Progenitor cell of endocrine pancreas (in vitro differentiated cells): ENCODE measurements around the gene TMEM204. TPM values are rescaled to one million over a fixed set of nuclear protein-coding genes. Genes with fewer than 3 reads are reported as not detected.
"Not testable (repeated sequence)": the region's sequence is repeated elsewhere in the genome, so short reads cannot be mapped to it uniquely, and the experiment has no call there.

ENCODE experiments used
- DNase-seq: peaks from one replicate; pipeline ENCODE4 v3.0.0; 2021; ENCODE audit warnings: low spot score; ENCODE audit not compliant: unreplicated experiment
- H3K27ac Mint-ChIP-seq: 2 replicates; pipeline ENCODE4 v1.8.0; 2021; ENCODE audit warnings: mild to moderate bottlenecking, moderate library complexity, mixed read lengths
- H3K27me3 Mint-ChIP-seq: 2 replicates; pipeline ENCODE4 v1.8.0; 2021; ENCODE audit warnings: mixed read lengths
- H3K36me3 Mint-ChIP-seq: 2 replicates; pipeline ENCODE4 v1.8.0; 2022; ENCODE audit warnings: mixed read lengths; ENCODE audit not compliant: insufficient read depth
- H3K4me1 Mint-ChIP-seq: 2 replicates; pipeline ENCODE4 v1.8.0; 2021; ENCODE audit warnings: low read depth, mixed read lengths
- H3K4me3 Mint-ChIP-seq: 2 replicates; pipeline ENCODE4 v1.8.0; 2021; ENCODE audit warnings: low read depth, mild to moderate bottlenecking, moderate library complexity, mixed read lengths
- H3K9me3 Mint-ChIP-seq: 2 replicates; pipeline ENCODE4 v1.8.0; 2021; ENCODE audit warnings: low read depth, mixed read lengths
- total RNA-seq: library from RNA; stranded (reverse); gene quantifications from 2 replicates; pipeline ENCODE4 v1.2.1, GENCODE V29; 2021
- TF ChIP-seq, protein P1 (sequence below): fragments of 200-600 bp; sonication (generic); IDR thresholded peaks from one replicate; pipeline ENCODE4 v1.5.0; 2021; ENCODE audit warnings: antibody characterized with exemption, mild to moderate bottlenecking; ENCODE audit not compliant: unreplicated experiment

TMEM204 gene
- total RNA-seq, 1 donor from 2014 or later = not detected

DNA sequence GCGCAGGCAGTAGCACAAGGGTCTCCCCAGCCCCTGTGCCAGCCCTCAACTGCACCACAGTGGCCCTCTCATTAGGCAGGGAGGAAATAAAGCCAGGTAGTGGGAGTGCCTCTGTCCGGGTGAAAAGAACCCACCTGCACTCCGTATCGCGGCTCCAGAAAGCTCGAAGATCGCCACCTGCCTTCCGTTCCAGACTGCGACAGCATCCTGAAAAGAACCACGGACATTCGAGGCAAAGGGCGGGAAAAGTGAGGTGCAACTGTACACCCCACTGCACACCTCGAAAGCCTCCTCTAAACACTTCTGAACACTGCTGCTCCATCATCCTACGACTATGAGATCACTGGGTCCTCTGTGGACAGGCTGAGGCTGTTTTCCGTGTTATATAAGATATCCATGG lies 49.7 kb downstream of the TMEM204 start:
- Mint-ChIP-seq H3K36me3 (peaks cover 40% of the 10 kb centered on the region), H3K9me3 (peaks cover 8% of the 10 kb centered on the region), H3K27me3 (no peaks in the 10 kb centered on the region), H3K4me1 (peaks cover 22% of the 10 kb centered on the region), H3K4me3 (no peak overlapping the region), H3K27ac (no peak overlapping the region)
- TF ChIP-seq, protein P1, sequence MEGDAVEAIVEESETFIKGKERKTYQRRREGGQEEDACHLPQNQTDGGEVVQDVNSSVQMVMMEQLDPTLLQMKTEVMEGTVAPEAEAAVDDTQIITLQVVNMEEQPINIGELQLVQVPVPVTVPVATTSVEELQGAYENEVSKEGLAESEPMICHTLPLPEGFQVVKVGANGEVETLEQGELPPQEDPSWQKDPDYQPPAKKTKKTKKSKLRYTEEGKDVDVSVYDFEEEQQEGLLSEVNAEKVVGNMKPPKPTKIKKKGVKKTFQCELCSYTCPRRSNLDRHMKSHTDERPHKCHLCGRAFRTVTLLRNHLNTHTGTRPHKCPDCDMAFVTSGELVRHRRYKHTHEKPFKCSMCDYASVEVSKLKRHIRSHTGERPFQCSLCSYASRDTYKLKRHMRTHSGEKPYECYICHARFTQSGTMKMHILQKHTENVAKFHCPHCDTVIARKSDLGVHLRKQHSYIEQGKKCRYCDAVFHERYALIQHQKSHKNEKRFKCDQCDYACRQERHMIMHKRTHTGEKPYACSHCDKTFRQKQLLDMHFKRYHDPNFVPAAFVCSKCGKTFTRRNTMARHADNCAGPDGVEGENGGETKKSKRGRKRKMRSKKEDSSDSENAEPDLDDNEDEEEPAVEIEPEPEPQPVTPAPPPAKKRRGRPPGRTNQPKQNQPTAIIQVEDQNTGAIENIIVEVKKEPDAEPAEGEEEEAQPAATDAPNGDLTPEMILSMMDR = no peak
- no peak for DNase-seq

DNA sequence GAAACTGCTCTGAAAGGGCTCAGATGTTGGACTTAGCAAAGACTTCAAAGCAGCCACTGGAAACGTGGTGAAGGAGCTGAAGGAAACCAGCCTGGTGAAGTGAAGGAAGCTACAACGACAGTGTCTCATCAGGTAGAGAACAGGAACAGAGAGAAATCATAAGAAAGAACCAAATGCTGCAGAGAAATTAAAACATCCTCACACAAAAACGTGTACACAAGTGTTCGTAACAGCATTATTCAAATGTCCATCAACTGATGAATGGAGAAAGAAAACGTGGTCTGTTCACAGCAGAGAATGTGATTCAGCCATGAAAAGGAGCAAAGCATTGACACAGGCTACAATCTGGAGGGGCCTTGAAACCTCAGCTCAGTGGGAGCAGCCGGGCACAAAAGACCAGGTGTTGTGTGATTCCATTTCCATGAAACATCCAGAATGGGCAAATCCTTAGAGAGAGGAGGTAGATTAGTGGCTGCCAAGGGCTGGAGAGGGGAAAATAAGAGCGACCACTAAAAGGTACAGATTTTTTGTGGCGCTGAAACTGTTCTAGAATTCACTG lies 51.5 kb downstream of the TMEM204 start:
- H3K9me3 Mint-ChIP-seq = peaks cover 7% of the 10 kb centered on the region
- no peaks in the 10 kb centered on the region for H3K27me3 Mint-ChIP-seq
- no peak overlapping the region for H3K4me3 Mint-ChIP-seq
- H3K36me3 Mint-ChIP-seq = peaks cover 35% of the 10 kb centered on the region
- H3K4me1 Mint-ChIP-seq = peaks cover 20% of the 10 kb centered on the region
- H3K27ac Mint-ChIP-seq = no peak overlapping the region
- TF ChIP-seq, protein P1 = no peak
- no peak for DNase-seq

DNA sequence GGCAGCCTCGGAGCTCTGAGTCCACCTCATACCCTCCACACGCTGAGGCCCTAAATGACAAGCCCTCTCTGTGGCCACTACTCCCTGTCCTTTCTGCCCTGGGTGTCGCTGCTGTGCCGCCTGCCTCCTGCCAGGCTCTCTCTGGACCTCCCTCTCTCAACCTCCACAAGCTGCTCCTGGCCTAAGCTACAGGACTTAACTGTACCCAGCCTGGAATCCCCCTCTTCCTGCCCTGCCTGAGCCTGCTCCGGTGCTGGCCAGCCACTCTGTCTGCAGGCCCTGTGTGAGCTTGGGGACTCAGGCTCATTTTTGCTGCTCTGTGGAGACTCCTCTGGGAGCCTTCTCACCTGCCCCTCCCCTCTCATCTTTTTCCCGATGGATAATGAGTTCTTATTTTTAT lies 56.9 kb downstream of the TMEM204 start:
- TF ChIP-seq, protein P1 = no peak
- H3K9me3 Mint-ChIP-seq = no peaks in the 10 kb centered on the region
- no peak overlapping the region for H3K4me3 Mint-ChIP-seq
- H3K27me3 Mint-ChIP-seq = no peaks in the 10 kb centered on the region
- H3K27ac Mint-ChIP-seq = no peak overlapping the region
- H3K4me1 Mint-ChIP-seq = peaks cover 2% of the 10 kb centered on the region
- peaks cover 20% of the 10 kb centered on the region for H3K36me3 Mint-ChIP-seq
- no peak for DNase-seq

DNA sequence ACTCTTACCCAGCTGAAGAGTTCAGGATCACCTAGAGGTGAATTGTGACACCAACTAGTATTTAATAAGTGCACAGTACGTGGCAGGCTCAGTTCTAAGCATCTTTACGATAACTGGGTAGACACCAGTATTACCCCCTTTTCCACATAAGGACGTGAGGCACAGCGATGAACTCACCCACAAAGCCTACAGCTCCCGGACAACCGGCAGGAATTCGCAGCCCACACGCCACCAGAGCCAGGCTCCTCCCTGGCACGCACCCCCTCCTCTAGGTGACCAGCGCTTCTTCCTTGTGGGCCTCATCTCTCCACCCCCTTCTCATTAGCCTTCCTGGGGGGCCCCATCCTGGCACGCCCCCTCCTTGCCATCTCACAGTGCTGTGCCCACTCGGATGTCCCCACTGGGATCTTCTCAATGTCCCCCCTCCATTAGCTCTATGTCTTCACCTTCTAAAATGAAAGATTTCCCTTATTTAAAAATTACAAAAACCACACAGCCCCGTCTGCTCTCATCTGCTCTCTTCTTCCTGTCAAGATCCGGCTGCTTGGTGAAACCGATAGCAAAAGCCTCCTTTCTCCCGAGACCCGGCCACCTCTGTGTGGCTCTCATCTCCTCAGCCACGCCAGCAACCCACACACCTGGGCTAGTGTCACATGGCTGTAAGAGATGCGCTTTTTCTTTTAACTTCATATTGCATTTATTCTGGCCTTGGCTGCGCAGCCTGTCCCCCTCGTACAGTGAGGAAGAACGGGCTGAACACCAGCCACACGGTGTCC lies 57.7 kb downstream of the TMEM204 start:
- no peak for DNase-seq
- no peak overlapping the region for H3K4me3 Mint-ChIP-seq
- H3K9me3 Mint-ChIP-seq = no peaks in the 10 kb centered on the region
- no peaks in the 10 kb centered on the region for H3K27me3 Mint-ChIP-seq
- H3K4me1 Mint-ChIP-seq = peaks cover 2% of the 10 kb centered on the region
- TF ChIP-seq, protein P1 = no peak
- H3K36me3 Mint-ChIP-seq = peaks cover 20% of the 10 kb centered on the region
- H3K27ac Mint-ChIP-seq = no peak overlapping the region

DNA sequence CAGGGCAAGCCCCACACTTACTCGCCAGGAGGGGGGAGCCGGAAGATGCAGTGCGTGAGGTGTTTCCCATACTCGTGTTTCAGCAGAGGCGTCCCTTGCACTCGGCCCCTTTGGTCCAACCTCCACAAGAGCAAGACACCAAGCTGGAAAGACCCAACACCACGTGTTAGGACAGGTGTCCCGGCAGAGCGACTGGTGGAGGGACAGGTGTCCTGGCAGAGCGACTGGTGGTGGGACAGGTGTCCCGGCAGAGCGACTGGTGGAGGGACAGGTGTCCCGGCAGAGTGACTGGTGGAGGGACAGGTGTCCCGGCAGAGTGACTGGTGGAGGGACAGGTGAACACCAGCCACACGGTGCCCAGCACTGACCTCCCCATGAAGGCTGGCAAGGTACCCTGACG lies 59.0 kb downstream of the TMEM204 start:
- DNase-seq = no peak
- peaks cover 2% of the 10 kb centered on the region for H3K4me1 Mint-ChIP-seq
- H3K36me3 Mint-ChIP-seq = peaks cover 22% of the 10 kb centered on the region
- no peak overlapping the region for H3K27ac Mint-ChIP-seq
- H3K4me3 Mint-ChIP-seq = no peak overlapping the region
- H3K27me3 Mint-ChIP-seq = no peaks in the 10 kb centered on the region
- no peaks in the 10 kb centered on the region for H3K9me3 Mint-ChIP-seq
- TF ChIP-seq, protein P1 = no peak

DNA sequence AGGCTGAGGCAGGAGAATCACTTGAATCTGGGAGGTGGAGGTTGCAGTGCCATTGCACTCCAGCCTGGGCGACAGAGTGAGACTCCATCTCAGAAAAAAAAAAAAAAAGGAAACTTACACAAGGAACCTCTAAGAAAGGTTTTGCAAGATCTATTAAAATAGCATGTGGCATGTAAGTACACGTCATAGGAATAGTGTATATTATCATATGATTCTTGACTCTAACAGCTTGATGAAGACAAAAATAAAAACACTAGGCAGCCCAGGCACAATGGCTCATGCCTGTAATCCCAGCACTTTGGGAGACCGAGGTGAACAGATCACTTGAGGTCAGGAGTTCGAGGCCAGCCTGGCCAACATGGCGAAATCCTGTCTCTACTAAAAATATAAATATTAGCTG lies 62.0 kb downstream of the TMEM204 start:
- H3K27me3 Mint-ChIP-seq, H3K4me1 Mint-ChIP-seq, DNase-seq, H3K27ac Mint-ChIP-seq, H3K9me3 Mint-ChIP-seq, H3K4me3 Mint-ChIP-seq: not testable (repeated sequence)
- H3K36me3 Mint-ChIP-seq = peaks cover 33% of the 10 kb centered on the region
